ENCODE data around the gene DNAJC11.
"Not testable (repeated sequence)": the region's sequence is repeated elsewhere in the genome, so short reads cannot be mapped to it uniquely, and the experiment has no call there.

DNAJC11 gene

GRCh38 chr1:6601049-6601922, 100.3 kb downstream of the DNAJC11 start:
- H3K4me1 ChIP-seq (ENCODE audit: control insufficient read depth in 2 of 2, insufficient read depth in 1 of 2, low read depth in 1 of 2, low read length in 2 of 2) = peaks cover 17 to 19% of the 10 kb centered on the region in 2 donors
- H2BK5ac ChIP-seq (ENCODE audit: low read length) = peak overlapping the region; percentile 43
- no CpG with 5 or more reads among the region's 40 CpGs for WGBS, 2 donors (ENCODE audit: extremely low coverage in 2 of 2, insufficient read length in 2 of 2, insufficient replicate concordance in 1 of 2)
- H4K91ac ChIP-seq (ENCODE audit: low read depth, low read length, poor library complexity) = no peak overlapping the region
- H3K27ac ChIP-seq (replicated peaks; ENCODE audit: low read length) = no peak overlapping the region
- H3K79me1 ChIP-seq (ENCODE audit: low read depth, low read length) = peaks cover 23% of the 10 kb centered on the region
- peak overlapping the region; percentile 97 for H2BK15ac ChIP-seq (ENCODE audit: low read length)
- peak overlapping the region; percentile 90 for H3K18ac ChIP-seq (ENCODE audit: low read length)
- no peaks in the 10 kb centered on the region for H3K9me3 ChIP-seq (replicated peaks in 1 of 2; ENCODE audit: control insufficient read depth in 2 of 2, insufficient read depth in 1 of 2, low read depth in 1 of 2, low read length in 2 of 2)
- H2BK120ac ChIP-seq (ENCODE audit: low read depth, low read length) = no peak overlapping the region
- H4K8ac ChIP-seq (ENCODE audit: low read depth, low read length) = peak overlapping the region; percentile 72
- peak overlapping the region; percentile 89 for H3K23ac ChIP-seq (ENCODE audit: low read depth, low read length, poor library complexity)
- H3K36me3 ChIP-seq (replicated peaks in 1 of 2; ENCODE audit: control insufficient read depth in 2 of 2, insufficient read depth in 2 of 2, low read length in 2 of 2) = peaks cover 17 to 30% of the 10 kb centered on the region in 2 donors
- H2BK12ac ChIP-seq (ENCODE audit: low read length) = no peak overlapping the region
- H3K4ac ChIP-seq (ENCODE audit: low read length) = no peak overlapping the region
- peak overlapping the region; percentile 96 for H3K4me2 ChIP-seq (ENCODE audit: insufficient read depth, low read length, poor library complexity, severe bottlenecking)
- DNase-seq (ENCODE audit: low spot score) = no peak
- H2AFZ ChIP-seq (ENCODE audit: low read length) = peak overlapping the region; percentile 91
- H3K14ac ChIP-seq (ENCODE audit: low read length) = peak overlapping the region; percentile 99
- H3K27me3 ChIP-seq (ENCODE audit: control insufficient read depth in 3 of 3, insufficient read depth in 3 of 3, low read depth in 1 of 3, low read length in 3 of 3) = peaks cover 0 to 6% (median 0%) of the 10 kb centered on the region in 3 experiments
- H2AK5ac ChIP-seq (ENCODE audit: low read depth, low read length) = peak overlapping the region; percentile 49
- H3K9ac ChIP-seq (ENCODE audit: low read depth, low read length, poor library complexity) = peak overlapping the region; percentile 100
- peak overlapping the region; percentile 68 to 95 for H3K4me3 ChIP-seq (ENCODE audit: low read length in 2 of 2)

- no peak overlapping the region for H2AK5ac ChIP-seq (ENCODE audit: low read depth, low read length)
- no peak overlapping the region for H2BK120ac ChIP-seq (ENCODE audit: low read depth, low read length)
- peak overlapping the region; percentile 76 for H3K23ac ChIP-seq (ENCODE audit: low read depth, low read length, poor library complexity)
- H3K9me3 ChIP-seq (replicated peaks in 1 of 2; ENCODE audit: control insufficient read depth in 2 of 2, insufficient read depth in 1 of 2, low read depth in 1 of 2, low read length in 2 of 2) = no peaks in the 10 kb centered on the region
- peak overlapping the region; percentile 23 for H3K27ac ChIP-seq (replicated peaks; ENCODE audit: low read length)
- peak overlapping the region; percentile 68 to 95 for H3K4me3 ChIP-seq (ENCODE audit: low read length in 2 of 2)
- WGBS, 2 donors (ENCODE audit: extremely low coverage in 2 of 2, insufficient read length in 2 of 2, insufficient replicate concordance in 1 of 2) = no CpG with 5 or more reads among the region's 10 CpGs
- peak overlapping the region; percentile 60 for H3K9ac ChIP-seq (ENCODE audit: low read depth, low read length, poor library complexity)
- peak overlapping the region; percentile 64 for H3K18ac ChIP-seq (ENCODE audit: low read length)
- H2BK15ac ChIP-seq (ENCODE audit: low read length) = no peak overlapping the region
- no peak overlapping the region for H3K14ac ChIP-seq (ENCODE audit: low read length)
- peaks cover 0 to 6% (median 0%) of the 10 kb centered on the region in 3 experiments for H3K27me3 ChIP-seq (ENCODE audit: control insufficient read depth in 3 of 3, insufficient read depth in 3 of 3, low read depth in 1 of 3, low read length in 3 of 3)
- no peak overlapping the region for H2BK5ac ChIP-seq (ENCODE audit: low read length)
- H2AFZ ChIP-seq (ENCODE audit: low read length) = peak overlapping the region; percentile 91
- no peak overlapping the region for H2BK12ac ChIP-seq (ENCODE audit: low read length)
- H3K4ac ChIP-seq (ENCODE audit: low read length) = no peak overlapping the region
- H3K36me3 ChIP-seq (replicated peaks in 1 of 2; ENCODE audit: control insufficient read depth in 2 of 2, insufficient read depth in 2 of 2, low read length in 2 of 2) = peaks cover 22 to 38% of the 10 kb centered on the region in 2 donors
- no peak for DNase-seq (ENCODE audit: low spot score)
- H4K8ac ChIP-seq (ENCODE audit: low read depth, low read length) = no peak overlapping the region
- peak overlapping the region; percentile 96 for H3K4me2 ChIP-seq (ENCODE audit: insufficient read depth, low read length, poor library complexity, severe bottlenecking)
- peaks cover 23% of the 10 kb centered on the region for H3K79me1 ChIP-seq (ENCODE audit: low read depth, low read length)
- H4K91ac ChIP-seq (ENCODE audit: low read depth, low read length, poor library complexity) = no peak overlapping the region
- peaks cover 17 to 19% of the 10 kb centered on the region in 2 donors for H3K4me1 ChIP-seq (ENCODE audit: control insufficient read depth in 2 of 2, insufficient read depth in 1 of 2, low read depth in 1 of 2, low read length in 2 of 2)
These were observed 101.1 kb downstream of the DNAJC11 start for GRCh38 chr1:6600410-6601048.

- H3K4ac ChIP-seq (ENCODE audit: low read length); H3K23ac ChIP-seq (ENCODE audit: low read depth, low read length, poor library complexity); H2BK5ac ChIP-seq (ENCODE audit: low read length); H4K8ac ChIP-seq (ENCODE audit: low read depth, low read length); H2AK5ac ChIP-seq (ENCODE audit: low read depth, low read length); H3K27ac ChIP-seq (replicated peaks; ENCODE audit: low read length); H3K9me3 ChIP-seq (replicated peaks in 1 of 2; ENCODE audit: control insufficient read depth in 2 of 2, insufficient read depth in 1 of 2, low read depth in 1 of 2, low read length in 2 of 2); H3K27me3 ChIP-seq (ENCODE audit: control insufficient read depth in 3 of 3, insufficient read depth in 3 of 3, low read depth in 1 of 3, low read length in 3 of 3); H2AFZ ChIP-seq (ENCODE audit: low read length); H2BK120ac ChIP-seq (ENCODE audit: low read depth, low read length); H2BK12ac ChIP-seq (ENCODE audit: low read length); H3K14ac ChIP-seq (ENCODE audit: low read length); DNase-seq (ENCODE audit: low spot score); H3K4me3 ChIP-seq (ENCODE audit: low read length in 2 of 2); H3K18ac ChIP-seq (ENCODE audit: low read length); H4K91ac ChIP-seq (ENCODE audit: low read depth, low read length, poor library complexity); H2BK15ac ChIP-seq (ENCODE audit: low read length); H3K9ac ChIP-seq (ENCODE audit: low read depth, low read length, poor library complexity): not testable (repeated sequence)
- H3K79me1 ChIP-seq (ENCODE audit: low read depth, low read length) = peaks cover 23% of the 10 kb centered on the region
- H3K36me3 ChIP-seq (replicated peaks in 1 of 2; ENCODE audit: control insufficient read depth in 2 of 2, insufficient read depth in 2 of 2, low read length in 2 of 2) = peaks cover 27 to 43% of the 10 kb centered on the region in 2 donors
- H3K4me1 ChIP-seq (ENCODE audit: control insufficient read depth in 2 of 2, insufficient read depth in 1 of 2, low read depth in 1 of 2, low read length in 2 of 2) = peaks cover 17 to 19% of the 10 kb centered on the region in 2 donors
- WGBS, 2 donors (ENCODE audit: extremely low coverage in 2 of 2, insufficient read length in 2 of 2, insufficient replicate concordance in 1 of 2) = no CpG with 5 or more reads among the region's 8 CpGs
- peak overlapping the region; percentile 96 for H3K4me2 ChIP-seq (ENCODE audit: insufficient read depth, low read length, poor library complexity, severe bottlenecking)
These were observed 101.6 kb downstream of the DNAJC11 start for GRCh38 chr1:6599991-6600390.

Measured in neuronal stem cell (in vitro differentiated cells).